HFFc6 (cell line): ENCODE results near the gene COPZ1. TPM values are rescaled to one million over a fixed set of nuclear protein-coding genes. Genes with fewer than 3 reads are reported as not detected.

Experiments
- DNase-seq: peaks from one replicate; pipeline ENCODE4 v3.0.0-alpha.2; 2018
- H3K27ac Mint-ChIP-seq: 2 replicates; pipeline ENCODE4 v1.8.0; 2020; ENCODE audit warnings: mild to moderate bottlenecking, mixed read lengths
- H3K27me3 Mint-ChIP-seq: 2 replicates; pipeline ENCODE4 v1.8.0; 2021; ENCODE audit warnings: mild to moderate bottlenecking, moderate library complexity, mixed read lengths; ENCODE audit not compliant: insufficient read depth
- H3K36me3 Mint-ChIP-seq: 2 replicates; pipeline ENCODE4 v1.8.0; 2021; ENCODE audit warnings: low read depth, mixed read lengths
- H3K4me1 Mint-ChIP-seq: 2 replicates; pipeline ENCODE4 v1.8.0; 2020; ENCODE audit warnings: low read depth, mixed read lengths
- H3K4me3 Mint-ChIP-seq: 2 replicates; pipeline ENCODE4 v1.8.0; 2020; ENCODE audit warnings: mild to moderate bottlenecking, moderate library complexity, mixed read lengths
- H3K9me3 Mint-ChIP-seq: 2 replicates; pipeline ENCODE4 v1.8.0; 2020; ENCODE audit warnings: mild to moderate bottlenecking, mixed read lengths
- total RNA-seq, 6 experiments: library from RNA; stranded (reverse); fragmentation: NEBNext Ultra II Directional; extraction: Animal tissue kit (Norgen Biotek cat#: 25700); gene quantifications; 2 replicates in 1 of 6; 3 replicates in 5 of 6; pipeline ENCODE4 v1.2.3, GENCODE V29; 2021
- TF ChIP-seq, protein P1 (sequence below): fragments of 200-600 bp; sonication (generic); IDR thresholded peaks from 2 replicates; pipeline ENCODE4 v1.5.0; 2021; ENCODE audit warnings: antibody characterized with exemption, mild to moderate bottlenecking

The COPZ1 gene
- total RNA-seq, 6 experiments from 2014 or later: 178 to 225 (median 200) TPM

DNA sequence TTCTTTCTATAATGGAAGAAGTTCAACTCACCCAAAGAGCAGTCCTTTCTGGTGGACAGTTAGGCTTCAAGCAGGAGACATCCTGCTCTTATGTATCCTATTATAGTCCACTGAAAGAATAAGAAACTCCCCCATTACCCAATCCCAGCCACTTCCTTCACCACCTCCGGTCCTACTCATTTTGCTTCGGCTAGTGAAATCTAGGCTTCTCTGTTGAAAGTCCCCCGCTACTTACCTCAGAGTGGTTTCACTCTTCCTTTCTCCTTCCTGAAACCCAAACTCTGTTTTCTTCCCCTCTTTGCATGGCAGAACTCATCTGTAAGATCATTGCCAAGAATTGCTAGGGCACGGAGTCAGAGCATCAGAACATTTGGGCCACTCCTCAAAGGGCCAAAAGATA lies 39.5 kb downstream of the COPZ1 start, which contains the start of gene GPR84:
TSS of gene GPR84 (minus strand) at position 74 of the 400 bp plus-strand sequence. CDS start 635 bp downstream, outside the sequence.
- TF ChIP-seq, protein P1, sequence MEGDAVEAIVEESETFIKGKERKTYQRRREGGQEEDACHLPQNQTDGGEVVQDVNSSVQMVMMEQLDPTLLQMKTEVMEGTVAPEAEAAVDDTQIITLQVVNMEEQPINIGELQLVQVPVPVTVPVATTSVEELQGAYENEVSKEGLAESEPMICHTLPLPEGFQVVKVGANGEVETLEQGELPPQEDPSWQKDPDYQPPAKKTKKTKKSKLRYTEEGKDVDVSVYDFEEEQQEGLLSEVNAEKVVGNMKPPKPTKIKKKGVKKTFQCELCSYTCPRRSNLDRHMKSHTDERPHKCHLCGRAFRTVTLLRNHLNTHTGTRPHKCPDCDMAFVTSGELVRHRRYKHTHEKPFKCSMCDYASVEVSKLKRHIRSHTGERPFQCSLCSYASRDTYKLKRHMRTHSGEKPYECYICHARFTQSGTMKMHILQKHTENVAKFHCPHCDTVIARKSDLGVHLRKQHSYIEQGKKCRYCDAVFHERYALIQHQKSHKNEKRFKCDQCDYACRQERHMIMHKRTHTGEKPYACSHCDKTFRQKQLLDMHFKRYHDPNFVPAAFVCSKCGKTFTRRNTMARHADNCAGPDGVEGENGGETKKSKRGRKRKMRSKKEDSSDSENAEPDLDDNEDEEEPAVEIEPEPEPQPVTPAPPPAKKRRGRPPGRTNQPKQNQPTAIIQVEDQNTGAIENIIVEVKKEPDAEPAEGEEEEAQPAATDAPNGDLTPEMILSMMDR: no peak
- Mint-ChIP-seq H3K9me3 (no peaks in the 10 kb centered on the region), H3K4me3 (no peak within 1 kb of the TSS), H3K4me1 (peaks cover 28% of the 10 kb centered on the region), H3K27me3 (peaks cover 7% of the 10 kb centered on the region), H3K36me3 (no peaks in the 10 kb centered on the region), H3K27ac (no peak within 1 kb of the TSS)
- DNase-seq: no peak

DNA sequence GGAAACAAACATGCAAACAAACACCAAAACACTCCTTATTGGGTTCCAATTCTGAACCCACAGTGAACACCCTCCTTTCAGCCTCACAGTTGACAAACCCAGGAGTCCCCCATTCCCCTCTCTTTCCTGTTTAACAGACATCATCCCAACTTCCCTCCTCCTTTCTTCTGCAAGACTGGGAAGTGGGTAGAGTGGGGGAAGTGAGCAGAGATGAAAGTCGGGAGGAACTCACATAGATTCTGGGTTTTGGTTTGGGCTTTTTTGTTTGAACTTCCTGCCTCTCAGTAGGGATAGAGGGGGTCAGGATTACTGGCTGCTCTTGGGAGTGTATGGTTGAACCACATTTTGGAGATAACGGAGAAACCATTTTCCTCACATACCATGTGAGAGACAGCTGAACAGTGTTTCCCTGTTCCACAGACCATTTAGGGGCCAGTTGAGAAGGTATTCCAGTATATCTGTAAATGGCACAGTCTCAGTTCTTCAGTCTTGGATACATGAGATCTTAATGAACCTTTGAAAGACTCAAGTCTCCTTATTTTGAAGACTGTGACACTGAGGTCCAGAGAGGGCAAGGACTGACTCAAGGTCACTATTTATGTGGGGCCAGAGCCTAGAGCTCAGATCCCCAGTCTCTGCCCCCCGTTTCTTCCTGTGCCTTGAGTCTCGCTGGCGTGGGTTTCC lies 43.2 kb downstream of the COPZ1 start:
- Mint-ChIP-seq H3K4me3 (peak overlapping the region; percentile 76), H3K27me3 (peaks cover 5% of the 10 kb centered on the region), H3K4me1 (peaks cover 48% of the 10 kb centered on the region), H3K27ac (no peak overlapping the region), H3K36me3 (no peaks in the 10 kb centered on the region), H3K9me3 (no peaks in the 10 kb centered on the region)
- no peak for DNase-seq
- TF ChIP-seq, protein P1: no peak

DNA sequence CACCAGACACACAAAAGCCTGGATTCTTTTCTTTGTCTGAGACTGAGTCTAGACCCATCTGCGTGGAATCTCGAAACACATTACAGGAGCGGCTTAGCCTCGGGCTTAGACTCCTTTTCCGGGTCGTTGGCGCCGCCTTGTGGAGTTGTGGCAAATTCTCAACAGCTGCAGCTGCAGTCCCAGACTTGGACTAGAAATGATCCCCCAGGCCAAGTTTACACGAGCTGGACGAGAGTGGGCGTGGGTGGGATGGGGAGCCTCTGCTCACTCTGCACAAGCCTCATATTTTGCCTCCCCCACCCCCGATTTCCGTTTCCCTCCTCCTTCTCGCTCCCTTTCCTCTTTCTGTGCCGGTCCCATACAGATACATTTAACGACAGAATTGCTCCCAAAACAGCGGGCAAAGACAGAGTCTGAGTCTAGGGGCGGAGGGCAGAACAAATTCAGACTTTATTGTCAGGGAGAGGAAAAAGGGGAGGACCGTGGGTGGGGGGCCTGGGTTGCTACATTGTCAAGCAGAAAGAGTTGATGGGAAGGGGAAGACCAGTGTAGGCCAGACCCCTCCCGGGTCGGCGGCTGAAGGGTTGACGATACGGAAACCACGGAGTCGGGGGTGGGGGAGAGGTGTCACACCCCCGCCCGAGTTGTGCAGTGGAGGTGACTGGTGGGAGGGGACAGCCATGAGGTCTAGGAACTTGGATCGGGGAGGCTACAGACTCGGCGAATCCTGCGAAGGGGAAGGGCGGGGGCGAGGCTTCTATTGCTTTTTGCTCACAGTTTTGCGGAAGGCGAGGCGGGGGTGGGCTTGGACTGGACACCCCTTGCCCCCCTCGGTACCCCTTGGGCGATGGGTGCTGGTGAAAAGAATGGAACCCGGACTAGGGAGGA lies 44.0 kb downstream of the COPZ1 start:
- peak; percentile 87 for DNase-seq
- TF ChIP-seq, protein P1: peak; percentile 89
- Mint-ChIP-seq H3K9me3 (no peaks in the 10 kb centered on the region), H3K27me3 (no peaks in the 10 kb centered on the region; the same call in 1 of the 2 replicates), H3K4me3 (peak overlapping the region; percentile 76), H3K4me1 (peaks cover 55% of the 10 kb centered on the region), H3K27ac (peak overlapping the region; percentile 44; the same call in 1 of the 2 replicates), H3K36me3 (no peaks in the 10 kb centered on the region)

DNA sequence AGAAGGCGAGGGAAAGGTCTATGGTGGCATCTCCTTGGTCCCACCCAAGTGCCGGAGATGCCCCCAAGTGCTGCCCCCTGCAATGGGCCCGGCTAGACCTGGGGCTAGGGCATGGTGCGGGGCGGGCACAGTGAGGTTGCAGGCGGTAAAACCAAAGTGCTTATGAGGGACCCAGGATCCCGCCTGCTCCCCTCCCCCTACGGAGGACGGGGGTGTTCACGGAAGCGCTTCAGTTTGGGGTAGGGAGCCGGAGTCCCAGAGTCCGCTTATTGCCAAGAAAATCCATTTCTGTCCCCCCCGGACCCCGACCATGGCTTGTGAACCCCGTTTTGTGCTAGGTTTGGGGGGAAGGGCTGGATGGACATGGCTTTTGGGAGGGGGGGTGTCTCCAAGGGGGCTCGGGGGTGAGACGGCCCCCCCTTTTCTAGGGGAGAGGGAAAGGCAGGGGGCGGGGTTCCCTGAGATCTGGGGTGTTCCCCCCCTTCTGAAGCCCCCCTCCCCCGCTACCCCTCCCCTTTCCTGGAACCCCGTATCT lies 44.7 kb downstream of the COPZ1 start:
- no peaks in the 10 kb centered on the region for H3K9me3 Mint-ChIP-seq
- H3K4me3 Mint-ChIP-seq: peak overlapping the region; percentile 76
- TF ChIP-seq, protein P1: no peak
- H3K36me3 Mint-ChIP-seq: no peaks in the 10 kb centered on the region
- no peak overlapping the region for H3K27ac Mint-ChIP-seq
- no peaks in the 10 kb centered on the region; the same call in 1 of the 2 replicates for H3K27me3 Mint-ChIP-seq
- DNase-seq: no peak
- peaks cover 55% of the 10 kb centered on the region for H3K4me1 Mint-ChIP-seq

DNA sequence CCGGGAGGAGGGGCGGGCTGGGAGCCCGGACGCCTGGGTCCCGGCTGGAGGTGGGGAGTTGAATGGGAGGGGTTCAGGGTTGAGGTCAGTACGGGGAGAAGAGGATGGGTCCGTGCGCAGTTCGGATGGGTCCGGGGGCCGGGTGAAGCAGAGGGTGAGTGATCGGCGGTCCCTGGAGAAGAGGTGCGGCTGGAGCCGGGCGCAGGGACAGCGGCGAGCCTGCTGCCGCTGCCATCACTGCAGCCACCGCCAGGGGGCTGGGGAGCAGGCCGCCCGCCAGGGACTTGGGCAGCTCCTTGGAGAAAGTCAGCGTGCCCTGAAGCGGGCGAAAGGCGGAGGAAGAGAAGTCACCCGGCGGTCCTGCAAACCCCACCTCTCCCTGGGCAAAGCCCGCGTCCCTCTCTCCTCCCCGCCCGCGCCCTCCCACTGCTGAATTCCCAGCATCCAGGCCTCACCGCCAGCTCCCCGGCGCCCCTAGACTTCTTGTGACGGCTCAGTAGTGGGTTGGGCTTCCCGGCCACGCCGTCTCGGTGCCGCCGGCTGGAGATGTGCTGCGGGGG lies 45.3 kb downstream of the COPZ1 start:
- peaks cover 54% of the 10 kb centered on the region for H3K4me1 Mint-ChIP-seq
- TF ChIP-seq, protein P1: peak; percentile 95
- H3K36me3 Mint-ChIP-seq: no peaks in the 10 kb centered on the region
- peak overlapping the region; percentile 79 for H3K4me3 Mint-ChIP-seq
- 0 out of 2 replicates have a peak overlapping the region, but pooled peaks have one; percentile 35 for H3K27ac Mint-ChIP-seq
- no peaks in the 10 kb centered on the region; the same call in 1 of the 2 replicates for H3K27me3 Mint-ChIP-seq
- peak; percentile 83 for DNase-seq
- H3K9me3 Mint-ChIP-seq: no peaks in the 10 kb centered on the region
